ENCODE measurements around the gene EIF2S2. TPM values are rescaled to one million over a fixed set of nuclear protein-coding genes. Genes with fewer than 3 reads are reported as not detected.
"Not testable (repeated sequence)": the region's sequence is repeated elsewhere in the genome, so short reads cannot be mapped to it uniquely, and the experiment has no call there.

Gene EIF2S2
- polyA plus RNA-seq (2013, experiment 1 of 2) = 160 TPM
- 181 TPM for polyA plus RNA-seq (2013, experiment 2 of 2)

DNA sequence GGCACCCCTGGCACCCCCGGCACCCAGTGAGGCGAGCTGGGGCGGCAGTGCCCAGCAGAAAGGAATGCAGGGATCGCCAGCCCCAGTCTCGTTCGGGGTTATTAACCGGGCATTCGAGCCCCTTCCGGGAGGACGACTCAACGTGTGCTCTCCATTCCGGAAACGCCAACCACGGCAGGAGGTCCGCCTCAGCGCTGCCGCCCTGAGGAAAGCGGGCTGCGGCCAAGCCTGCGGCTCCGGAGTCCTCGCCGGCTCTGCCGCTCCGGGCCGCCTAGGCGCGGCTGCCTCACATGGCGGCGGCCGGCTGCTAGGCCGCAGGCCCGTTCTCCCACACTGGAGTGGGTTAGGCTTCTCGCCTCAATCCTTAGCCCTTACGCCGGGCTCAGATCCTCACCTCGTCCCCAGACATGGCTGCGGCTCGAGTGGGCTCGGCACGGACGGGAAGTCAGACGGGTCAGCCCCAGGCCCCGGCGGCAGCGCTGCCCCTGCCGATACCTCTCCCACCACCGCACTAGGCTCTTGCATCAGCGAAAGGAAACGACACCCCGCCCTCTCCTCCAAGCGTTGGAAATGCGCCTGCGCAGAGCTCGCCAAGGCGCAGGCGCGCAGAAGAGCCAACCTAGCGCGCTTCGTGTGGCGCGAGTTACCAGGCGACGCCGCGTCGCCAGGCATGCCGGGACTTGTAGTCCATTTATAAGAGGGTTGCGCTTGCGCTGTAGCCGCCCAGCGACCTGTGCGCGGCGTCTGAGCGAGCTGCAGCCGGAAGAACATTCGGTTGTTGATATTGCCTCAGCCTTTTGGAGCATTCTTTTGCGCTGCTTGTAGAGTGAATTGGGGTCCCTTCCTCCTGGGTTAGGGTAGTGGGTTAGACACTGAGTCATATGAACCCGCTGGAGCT, at the start of gene EIF2S2:
EIF2S2 (minus strand) TSS at position 542 of the 898 bp plus-strand sequence; CDS start at position 409, 133 bp downstream.
- peaks cover 5% of the 10 kb centered on the region for H3K4me1 ChIP-seq (ENCODE audit: control insufficient read depth, insufficient read depth, low read length, poor library complexity, severe bottlenecking)
- 0% methylated on average over 60 to 73 of the region's 81 CpGs for WGBS, 2 experiments (ENCODE audit: insufficient coverage in 2 of 2)
- H3K4me3 ChIP-seq (ENCODE audit: extremely low read depth, insufficient read depth, low read length, poor library complexity, severe bottlenecking) = peak within 1 kb of the TSS; percentile 99
- peaks cover 36% of the 10 kb centered on the region for H3K36me3 ChIP-seq (ENCODE audit: control insufficient read depth, insufficient read depth, low read length)
- peak within 1 kb of the TSS; percentile 99 for H3K27ac ChIP-seq (ENCODE audit: low read depth, low read length, severe bottlenecking)
- no peaks in the 10 kb centered on the region for H3K9me3 ChIP-seq (ENCODE audit: control insufficient read depth, low read length)

DNA sequence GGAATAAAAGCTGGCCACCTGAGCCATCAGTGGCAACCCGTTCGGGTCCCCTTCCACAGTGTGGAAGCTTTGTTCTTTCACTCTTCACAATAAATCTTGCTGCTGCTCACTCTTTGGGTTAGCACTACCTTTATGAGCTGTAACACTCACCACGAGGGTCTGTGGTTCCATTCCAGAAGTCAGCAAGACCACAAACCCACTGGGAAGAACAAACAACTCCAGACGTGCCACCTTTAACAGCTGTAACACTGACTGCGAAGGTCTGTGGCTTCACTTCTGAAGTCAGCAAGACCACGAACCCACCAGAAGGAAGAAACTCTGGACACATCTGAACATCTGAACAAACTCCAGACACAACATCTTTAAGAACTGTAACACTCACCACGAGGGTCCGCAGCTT, 45.7 kb upstream of the EIF2S2 start:
- H3K9me3 ChIP-seq (ENCODE audit: control insufficient read depth, low read length); H3K27ac ChIP-seq (ENCODE audit: low read depth, low read length, severe bottlenecking); H3K36me3 ChIP-seq (ENCODE audit: control insufficient read depth, insufficient read depth, low read length); H3K4me1 ChIP-seq (ENCODE audit: control insufficient read depth, insufficient read depth, low read length, poor library complexity, severe bottlenecking); H3K4me3 ChIP-seq (ENCODE audit: extremely low read depth, insufficient read depth, low read length, poor library complexity, severe bottlenecking): not testable (repeated sequence)
- 86 to 91% methylated on average over 7 of the region's 8 CpGs for WGBS, 2 experiments (ENCODE audit: insufficient coverage in 2 of 2)

DNA sequence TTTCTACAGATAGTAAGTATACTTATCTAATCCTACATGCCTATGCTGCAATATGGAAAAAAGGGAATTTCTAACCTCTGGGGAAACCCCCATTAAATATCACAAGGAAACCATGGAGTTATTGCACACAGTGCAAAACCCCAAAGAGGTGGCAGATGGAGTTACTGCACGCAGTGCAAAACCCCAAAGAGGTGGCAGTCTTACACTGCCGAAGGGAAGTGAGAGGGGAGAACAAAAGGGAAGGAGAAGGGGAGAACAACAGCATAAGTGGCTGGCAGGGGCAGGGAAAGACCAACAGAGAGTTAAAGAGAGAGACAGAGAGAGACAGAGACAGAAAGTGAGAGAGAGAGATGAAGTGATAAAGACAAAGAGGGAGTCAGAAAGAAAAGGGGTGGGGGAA, 43.8 kb upstream of the EIF2S2 start:
- peaks cover 3% of the 10 kb centered on the region for H3K4me1 ChIP-seq (ENCODE audit: control insufficient read depth, insufficient read depth, low read length, poor library complexity, severe bottlenecking)
- H3K36me3 ChIP-seq (ENCODE audit: control insufficient read depth, insufficient read depth, low read length) = no peaks in the 10 kb centered on the region
- 81 to 100% methylated on average over 2 of the region's 2 CpGs for WGBS, 2 experiments (ENCODE audit: insufficient coverage in 2 of 2)
- H3K27ac ChIP-seq (ENCODE audit: low read depth, low read length, severe bottlenecking) = no peak overlapping the region
- H3K9me3 ChIP-seq (ENCODE audit: control insufficient read depth, low read length) = no peaks in the 10 kb centered on the region
- H3K4me3 ChIP-seq (ENCODE audit: extremely low read depth, insufficient read depth, low read length, poor library complexity, severe bottlenecking) = no peak overlapping the region

- not testable (repeated sequence) for H3K9me3 ChIP-seq (ENCODE audit: control insufficient read depth, low read length); H3K27ac ChIP-seq (ENCODE audit: low read depth, low read length, severe bottlenecking); H3K4me1 ChIP-seq (ENCODE audit: control insufficient read depth, insufficient read depth, low read length, poor library complexity, severe bottlenecking); H3K4me3 ChIP-seq (ENCODE audit: extremely low read depth, insufficient read depth, low read length, poor library complexity, severe bottlenecking); H3K36me3 ChIP-seq (ENCODE audit: control insufficient read depth, insufficient read depth, low read length)
- 89 to 92% methylated on average over 6 of the region's 6 CpGs for WGBS, 2 experiments (ENCODE audit: insufficient coverage in 2 of 2)
These were observed 41.1 kb upstream of the EIF2S2 start for GRCh38 chr20:34153169-34153568.

- WGBS, 2 experiments (ENCODE audit: insufficient coverage in 2 of 2) = 96 to 100% methylated on average over 4 to 5 of the region's 8 CpGs
- H3K9me3 ChIP-seq (ENCODE audit: control insufficient read depth, low read length); H3K4me3 ChIP-seq (ENCODE audit: extremely low read depth, insufficient read depth, low read length, poor library complexity, severe bottlenecking): not testable (repeated sequence)
These were observed 40.0 kb upstream of the EIF2S2 start for GRCh38 chr20:34152073-34152472.

GRCh38 chr20:34150306-34151000, 38.4 kb upstream of the EIF2S2 start:
- 90 to 100% methylated on average over 4 of the region's 9 CpGs for WGBS, 2 experiments (ENCODE audit: insufficient coverage in 2 of 2)
- no peak overlapping the region for H3K4me3 ChIP-seq (ENCODE audit: extremely low read depth, insufficient read depth, low read length, poor library complexity, severe bottlenecking)
- no peaks in the 10 kb centered on the region for H3K9me3 ChIP-seq (ENCODE audit: control insufficient read depth, low read length)
- no peaks in the 10 kb centered on the region for H3K36me3 ChIP-seq (ENCODE audit: control insufficient read depth, insufficient read depth, low read length)
- no peaks in the 10 kb centered on the region for H3K4me1 ChIP-seq (ENCODE audit: control insufficient read depth, insufficient read depth, low read length, poor library complexity, severe bottlenecking)
- H3K27ac ChIP-seq (ENCODE audit: low read depth, low read length, severe bottlenecking) = no peak overlapping the region

More at GRCh38 chr20:34152073-34152472, 40.0 kb upstream of the EIF2S2 start:
- not testable (repeated sequence) for H3K36me3 ChIP-seq (ENCODE audit: control insufficient read depth, insufficient read depth, low read length); H3K4me1 ChIP-seq (ENCODE audit: control insufficient read depth, insufficient read depth, low read length, poor library complexity, severe bottlenecking); H3K27ac ChIP-seq (ENCODE audit: low read depth, low read length, severe bottlenecking)

DNA sequence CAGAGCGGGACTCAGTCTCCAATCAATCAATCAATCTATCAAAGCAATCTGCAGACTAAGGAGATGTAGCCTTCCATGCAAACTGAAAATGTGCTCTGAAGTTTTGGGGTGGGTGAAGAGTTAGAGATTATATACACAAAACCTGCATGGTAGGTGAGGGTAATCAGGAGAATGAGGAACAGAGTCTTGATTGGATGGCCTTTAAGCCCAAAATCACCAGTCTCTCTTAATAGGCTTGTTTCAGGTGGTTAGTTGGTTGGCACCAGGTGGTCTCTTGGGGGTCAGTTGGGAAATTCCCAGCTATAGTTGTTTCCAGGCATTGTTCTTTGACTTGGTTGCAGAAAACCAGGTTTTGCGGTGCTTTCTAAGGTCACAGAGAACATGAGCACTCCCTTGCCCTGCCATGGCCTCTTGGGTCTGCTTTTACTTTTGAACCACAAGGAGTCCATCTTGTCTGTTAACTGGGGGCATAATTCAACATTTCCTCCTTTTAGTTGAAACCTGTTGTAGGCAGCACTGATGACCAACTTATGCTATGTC, 33.3 kb upstream of the EIF2S2 start:
- Histone ChIP-seq H3K36me3 (ENCODE audit: control insufficient read depth, insufficient read depth, low read length) (no peaks in the 10 kb centered on the region), H3K9me3 (ENCODE audit: control insufficient read depth, low read length) (no peaks in the 10 kb centered on the region), H3K4me1 (ENCODE audit: control insufficient read depth, insufficient read depth, low read length, poor library complexity, severe bottlenecking) (peaks cover 7% of the 10 kb centered on the region), H3K27ac (ENCODE audit: low read depth, low read length, severe bottlenecking) (no peak overlapping the region), H3K4me3 (ENCODE audit: extremely low read depth, insufficient read depth, low read length, poor library complexity, severe bottlenecking) (no peak overlapping the region)
- 86 to 100% methylated on average over 1 of the region's 2 CpGs for WGBS, 2 experiments (ENCODE audit: insufficient coverage in 2 of 2)

GRCh38 chr20:34143951-34144350, 31.9 kb upstream of the EIF2S2 start:
- Histone ChIP-seq H3K4me3 (ENCODE audit: extremely low read depth, insufficient read depth, low read length, poor library complexity, severe bottlenecking) (no peak overlapping the region), H3K27ac (ENCODE audit: low read depth, low read length, severe bottlenecking) (peak overlapping the region; percentile 16), H3K4me1 (ENCODE audit: control insufficient read depth, insufficient read depth, low read length, poor library complexity, severe bottlenecking) (peaks cover 7% of the 10 kb centered on the region), H3K9me3 (ENCODE audit: control insufficient read depth, low read length) (no peaks in the 10 kb centered on the region), H3K36me3 (ENCODE audit: control insufficient read depth, insufficient read depth, low read length) (no peaks in the 10 kb centered on the region)
- 50% methylated on average over 1 of the region's 7 CpGs; no CpG with 5 or more reads in 1 of the 2 experiments for WGBS, 2 experiments (ENCODE audit: insufficient coverage in 2 of 2)

- WGBS, 2 experiments (ENCODE audit: insufficient coverage in 2 of 2) = no CpG with 5 or more reads among the region's 1 CpG
- Histone ChIP-seq H3K27ac (ENCODE audit: low read depth, low read length, severe bottlenecking) (no peak overlapping the region), H3K4me3 (ENCODE audit: extremely low read depth, insufficient read depth, low read length, poor library complexity, severe bottlenecking) (no peak overlapping the region), H3K9me3 (ENCODE audit: control insufficient read depth, low read length) (no peaks in the 10 kb centered on the region), H3K36me3 (ENCODE audit: control insufficient read depth, insufficient read depth, low read length) (no peaks in the 10 kb centered on the region), H3K4me1 (ENCODE audit: control insufficient read depth, insufficient read depth, low read length, poor library complexity, severe bottlenecking) (peaks cover 7% of the 10 kb centered on the region)
These were observed 30.1 kb upstream of the EIF2S2 start for GRCh38 chr20:34142121-34142520.

DNA sequence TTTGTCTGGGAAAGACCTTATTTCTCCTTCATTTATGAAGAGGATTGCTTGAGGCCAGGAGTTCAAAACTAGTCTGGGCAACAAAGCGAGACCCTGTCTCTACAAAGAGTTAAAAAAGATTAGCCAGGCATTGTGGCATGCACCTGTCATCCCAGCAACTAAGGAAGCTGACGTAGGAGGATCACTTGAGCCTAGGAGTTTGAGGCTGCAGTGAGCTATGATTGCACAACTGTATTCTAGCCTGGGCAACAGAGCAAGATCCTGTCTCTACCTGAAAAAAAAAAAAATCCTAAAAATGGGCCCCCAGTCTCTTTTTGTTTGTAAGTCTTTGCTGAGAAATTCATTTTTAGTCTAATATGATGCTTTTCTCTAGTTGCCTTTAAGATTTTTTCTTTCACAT, 29.2 kb upstream of the EIF2S2 start:
- WGBS, 2 experiments (ENCODE audit: insufficient coverage in 2 of 2) = 84 to 85% methylated on average over 2 of the region's 2 CpGs

More for the DNA sequence above, 29.2 kb upstream of the EIF2S2 start:
- Histone ChIP-seq H3K4me1 (ENCODE audit: control insufficient read depth, insufficient read depth, low read length, poor library complexity, severe bottlenecking) (peaks cover 7% of the 10 kb centered on the region), H3K36me3 (ENCODE audit: control insufficient read depth, insufficient read depth, low read length) (no peaks in the 10 kb centered on the region), H3K27ac (ENCODE audit: low read depth, low read length, severe bottlenecking) (no peak overlapping the region), H3K9me3 (ENCODE audit: control insufficient read depth, low read length) (no peaks in the 10 kb centered on the region), H3K4me3 (ENCODE audit: extremely low read depth, insufficient read depth, low read length, poor library complexity, severe bottlenecking) (no peak overlapping the region)

Data from mesodermal cell (in vitro differentiated cells).